ENCODE measurements around the gene MED15.

MED15 gene

DNA sequence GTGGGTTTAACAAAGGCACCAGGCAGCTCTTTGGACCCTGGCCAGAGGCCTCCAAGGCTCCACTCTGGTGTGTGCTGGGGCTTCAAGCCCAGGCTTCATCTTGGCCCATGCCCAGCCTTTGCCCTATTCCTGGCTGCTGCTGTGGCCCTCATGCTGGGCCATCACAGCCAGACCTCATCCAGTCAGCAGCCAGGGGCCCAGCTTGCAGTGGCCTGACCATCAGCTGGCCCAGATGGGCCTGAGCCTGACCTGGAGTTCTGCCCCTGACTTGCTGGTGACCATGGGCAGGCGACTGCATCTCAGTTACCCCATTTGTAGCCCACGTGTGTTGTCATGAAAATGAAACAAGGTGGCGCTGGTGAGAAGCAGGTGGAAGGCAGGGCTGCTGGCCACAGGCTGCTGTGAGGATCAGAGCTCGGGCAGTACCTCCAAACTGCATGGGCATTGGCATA lies 76.1 kb downstream of the MED15 start:
- Mint-ChIP-seq H3K4me3 (no peak overlapping the region), H3K9me3 (no peaks in the 10 kb centered on the region), H3K27ac (no peak overlapping the region), H3K36me3 (ENCODE audit: low read depth) (peaks cover 11% of the 10 kb centered on the region), H3K4me1 (no peaks in the 10 kb centered on the region), H3K27me3 (ENCODE audit: low read depth) (no peaks in the 10 kb centered on the region)
- TF ChIP-seq CTCF (IDR thresholded peaks at IDR 0.05; ENCODE audit: unreplicated experiment in 3 of 3) = no peak

DNA sequence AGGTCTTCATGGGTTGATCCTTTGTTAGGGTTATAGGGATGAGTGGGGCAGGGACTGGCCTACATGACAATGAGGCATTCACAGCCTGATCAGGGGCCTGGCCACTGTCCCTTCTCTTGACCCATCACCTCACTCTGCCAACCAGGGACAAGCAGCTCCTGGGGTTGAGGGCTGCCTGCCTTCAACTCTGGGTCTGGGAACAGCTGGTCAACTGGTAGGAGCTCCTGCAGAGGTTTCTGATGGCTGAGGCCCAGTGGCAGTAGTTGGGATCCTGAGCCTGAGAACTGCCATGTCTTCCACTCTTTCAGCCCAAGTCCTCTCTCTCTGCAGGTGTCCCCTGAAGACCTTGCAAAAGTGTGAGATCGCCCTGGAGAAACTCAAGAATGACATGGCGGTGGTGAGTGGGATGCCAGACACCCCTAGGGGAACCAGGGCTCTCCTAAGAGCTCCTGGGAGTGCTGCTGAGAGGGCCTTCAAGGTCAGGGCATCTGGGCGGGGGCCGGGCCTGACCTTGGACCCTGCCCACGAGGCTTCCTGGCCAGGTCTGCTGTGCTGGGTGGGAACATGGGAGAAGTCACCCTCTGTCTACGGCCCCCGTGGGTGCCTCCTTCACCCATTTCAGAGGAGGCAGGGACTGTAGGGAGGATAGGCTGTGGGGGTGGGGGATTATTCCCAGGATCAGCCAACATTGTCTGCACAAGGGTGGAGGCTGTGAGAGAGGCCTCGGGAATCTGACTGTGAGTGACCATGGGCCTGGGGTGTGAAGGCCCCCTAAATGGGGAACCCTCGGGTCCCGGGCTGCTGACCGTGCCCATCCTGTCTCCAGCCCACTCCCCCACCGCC lies 76.8 kb downstream of the MED15 start:
- Mint-ChIP-seq H3K27me3 (ENCODE audit: low read depth) (no peaks in the 10 kb centered on the region), H3K27ac (no peak overlapping the region), H3K4me3 (no peak overlapping the region), H3K36me3 (ENCODE audit: low read depth) (peaks cover 4% of the 10 kb centered on the region), H3K9me3 (no peaks in the 10 kb centered on the region), H3K4me1 (no peaks in the 10 kb centered on the region)
- no peak for TF ChIP-seq CTCF (IDR thresholded peaks at IDR 0.05; ENCODE audit: unreplicated experiment in 3 of 3)

- no peak overlapping the region for H3K27ac Mint-ChIP-seq
- peaks cover 4% of the 10 kb centered on the region for H3K36me3 Mint-ChIP-seq (ENCODE audit: low read depth)
- H3K4me3 Mint-ChIP-seq = no peak overlapping the region
- H3K9me3 Mint-ChIP-seq = no peaks in the 10 kb centered on the region
- no peaks in the 10 kb centered on the region for H3K4me1 Mint-ChIP-seq
- no peak for TF ChIP-seq CTCF (IDR thresholded peaks at IDR 0.05; ENCODE audit: unreplicated experiment in 3 of 3)
- H3K27me3 Mint-ChIP-seq (ENCODE audit: low read depth) = no peaks in the 10 kb centered on the region
Measured at GRCh38 chr22:20584872-20585638, 77.6 kb downstream of the MED15 start.

DNA sequence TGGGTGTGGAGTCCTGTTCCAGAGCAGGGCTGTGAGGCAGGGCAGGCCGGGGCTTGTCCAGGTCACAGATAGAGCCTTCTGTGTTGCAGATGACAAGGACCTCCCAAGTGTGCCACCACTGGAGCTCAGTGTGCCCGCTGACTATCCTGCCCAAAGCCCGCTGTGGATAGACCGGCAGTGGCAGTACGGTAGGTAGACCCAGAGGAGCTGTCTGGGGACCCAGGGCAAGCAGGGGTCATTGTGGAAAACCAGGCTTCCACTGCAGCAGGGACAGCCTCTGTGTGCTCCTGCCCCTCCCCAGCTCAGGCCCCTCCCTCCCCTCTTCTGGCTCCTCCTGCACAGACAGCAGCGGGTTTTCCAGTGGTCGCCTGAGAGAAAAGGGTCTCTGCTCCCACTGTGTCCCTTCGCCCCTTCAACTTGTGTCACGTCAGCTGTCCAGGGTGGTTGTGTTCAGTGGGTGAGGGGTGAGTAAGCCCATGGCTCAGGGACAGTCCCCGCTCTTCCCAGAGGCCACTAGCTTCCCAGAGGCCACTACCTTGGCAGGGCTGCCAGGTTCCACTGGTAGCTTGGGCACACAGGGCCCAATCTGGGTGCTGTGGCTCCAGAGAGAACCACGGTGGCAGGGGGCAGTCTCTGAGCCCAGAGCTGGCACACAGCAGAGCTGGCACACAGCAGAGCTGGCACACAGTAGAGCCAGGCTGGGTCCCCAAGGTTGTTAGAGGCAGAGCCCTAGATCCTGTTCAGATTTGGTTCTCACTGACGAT lies 78.4 kb downstream of the MED15 start:
- H3K4me3 Mint-ChIP-seq = no peak overlapping the region

GRCh38 chr22:20586403-20586745 lies 79.0 kb downstream of the MED15 start:
- Mint-ChIP-seq H3K4me1 (no peaks in the 10 kb centered on the region), H3K9me3 (no peaks in the 10 kb centered on the region), H3K4me3 (no peak overlapping the region), H3K27ac (no peak overlapping the region), H3K27me3 (ENCODE audit: low read depth) (no peaks in the 10 kb centered on the region), H3K36me3 (ENCODE audit: low read depth) (no peaks in the 10 kb centered on the region)
- TF ChIP-seq CTCF (IDR thresholded peaks at IDR 0.05; ENCODE audit: unreplicated experiment in 3 of 3) = no peak

More for the DNA sequence above, 78.4 kb downstream of the MED15 start:
- Mint-ChIP-seq H3K27ac (no peak overlapping the region), H3K9me3 (no peaks in the 10 kb centered on the region), H3K36me3 (ENCODE audit: low read depth) (no peaks in the 10 kb centered on the region), H3K4me1 (no peaks in the 10 kb centered on the region), H3K27me3 (ENCODE audit: low read depth) (no peaks in the 10 kb centered on the region)
- TF ChIP-seq CTCF (IDR thresholded peaks at IDR 0.05; ENCODE audit: unreplicated experiment in 3 of 3) = no peak
